GM21619 (cell line): ENCODE results near the gene TMPRSS11B.
"Not testable (repeated sequence)": the region's sequence is repeated elsewhere in the genome, so short reads cannot be mapped to it uniquely, and the experiment has no call there.

Source experiments
- ATAC-seq: cut with Tn5 transposase; IDR thresholded peaks from one replicate; pipeline ENCODE4 v1.9.1; 2021; ENCODE audit not compliant: unreplicated experiment

The TMPRSS11B gene

GRCh38 chr4:68245594-68245993 is at the start of gene TMPRSS11B:
Gene TMPRSS11B (minus strand): TSS chr4:68245694. CDS start chr4:68245558, 136 bp downstream.
- ATAC-seq: no peak

- ATAC-seq: no peak
Observed at GRCh38 chr4:68291256-68291655, 45.8 kb upstream of the TMPRSS11B start.

GRCh38 chr4:68288393-68288740 is 42.9 kb upstream of the TMPRSS11B start:
- ATAC-seq: peak; percentile 64

- ATAC-seq: peak; percentile 78
Observed at GRCh38 chr4:68287704-68288392, 42.4 kb upstream of the TMPRSS11B start.

- no peak for ATAC-seq
Observed at GRCh38 chr4:68283714-68284113, 38.2 kb upstream of the TMPRSS11B start.

- no peak for ATAC-seq
Observed at GRCh38 chr4:68283095-68283494, 37.6 kb upstream of the TMPRSS11B start.

- not testable (repeated sequence) for ATAC-seq
Observed at GRCh38 chr4:68281796-68282740, 36.6 kb upstream of the TMPRSS11B start.

GRCh38 chr4:68278029-68278428 is 32.5 kb upstream of the TMPRSS11B start:
- ATAC-seq: no peak

- no peak for ATAC-seq
Observed at GRCh38 chr4:68277627-68278026, 32.1 kb upstream of the TMPRSS11B start.

- peak; percentile 56 for ATAC-seq
Observed at GRCh38 chr4:68272860-68273259, 27.4 kb upstream of the TMPRSS11B start.

- peak; percentile 53 for ATAC-seq
Observed at GRCh38 chr4:68272380-68272779, 26.9 kb upstream of the TMPRSS11B start.

- peak; percentile 57 for ATAC-seq
Observed at GRCh38 chr4:68271851-68272357, 26.4 kb upstream of the TMPRSS11B start.

GRCh38 chr4:68267433-68267944 is 22.0 kb upstream of the TMPRSS11B start:
- ATAC-seq: no peak

GRCh38 chr4:68264875-68265565 is 19.5 kb upstream of the TMPRSS11B start:
- no peak for ATAC-seq

GRCh38 chr4:68259191-68259590 is 13.7 kb upstream of the TMPRSS11B start:
- no peak for ATAC-seq

- ATAC-seq: no peak
Observed at GRCh38 chr4:68257719-68258118, 12.2 kb upstream of the TMPRSS11B start.

GRCh38 chr4:68256284-68256683 is 10.8 kb upstream of the TMPRSS11B start:
- no peak for ATAC-seq

- no peak for ATAC-seq
Observed at GRCh38 chr4:68250151-68250930, 4.8 kb upstream of the TMPRSS11B start.

GRCh38 chr4:68249434-68249833 is 3.9 kb upstream of the TMPRSS11B start:
- ATAC-seq: peak; percentile 83

- no peak for ATAC-seq
Observed at GRCh38 chr4:68240620-68241019, 4.9 kb downstream of the TMPRSS11B start.
